Measurements from ENCODE around the gene MRPS14. TPM values are rescaled to one million over a fixed set of nuclear protein-coding genes. Genes with fewer than 3 reads are reported as not detected.

The MRPS14 gene
- total RNA-seq, 1 experiment from 2014 or later, result 36.3 TPM

GRCh38 chr1:175043824-175044223 is 20.6 kb upstream of the MRPS14 start:
- no peaks in the 10 kb centered on the region for H3K9me3 Mint-ChIP-seq (ENCODE audit: unreplicated experiment)
- H3K4me3 Mint-ChIP-seq (ENCODE audit: unreplicated experiment), result no peak overlapping the region
- no peaks in the 10 kb centered on the region for H3K36me3 Mint-ChIP-seq (ENCODE audit: insufficient read depth, unreplicated experiment)
- intact Hi-C loops (cut with micrococcal nuclease), result no loop called here
- no peak overlapping the region for H3K27ac Mint-ChIP-seq (ENCODE audit: low read depth, unreplicated experiment)
- peaks cover 25% of the 10 kb centered on the region for H3K27me3 Mint-ChIP-seq (ENCODE audit: insufficient read depth, unreplicated experiment)
- DNase-seq (ENCODE audit: unreplicated experiment), result no peak
- no TSS peak for BruUV-seq (replicated peaks)
- H3K4me1 Mint-ChIP-seq (ENCODE audit: insufficient read depth, unreplicated experiment), result peaks cover 7% of the 10 kb centered on the region
- TF ChIP-seq, protein P1, sequence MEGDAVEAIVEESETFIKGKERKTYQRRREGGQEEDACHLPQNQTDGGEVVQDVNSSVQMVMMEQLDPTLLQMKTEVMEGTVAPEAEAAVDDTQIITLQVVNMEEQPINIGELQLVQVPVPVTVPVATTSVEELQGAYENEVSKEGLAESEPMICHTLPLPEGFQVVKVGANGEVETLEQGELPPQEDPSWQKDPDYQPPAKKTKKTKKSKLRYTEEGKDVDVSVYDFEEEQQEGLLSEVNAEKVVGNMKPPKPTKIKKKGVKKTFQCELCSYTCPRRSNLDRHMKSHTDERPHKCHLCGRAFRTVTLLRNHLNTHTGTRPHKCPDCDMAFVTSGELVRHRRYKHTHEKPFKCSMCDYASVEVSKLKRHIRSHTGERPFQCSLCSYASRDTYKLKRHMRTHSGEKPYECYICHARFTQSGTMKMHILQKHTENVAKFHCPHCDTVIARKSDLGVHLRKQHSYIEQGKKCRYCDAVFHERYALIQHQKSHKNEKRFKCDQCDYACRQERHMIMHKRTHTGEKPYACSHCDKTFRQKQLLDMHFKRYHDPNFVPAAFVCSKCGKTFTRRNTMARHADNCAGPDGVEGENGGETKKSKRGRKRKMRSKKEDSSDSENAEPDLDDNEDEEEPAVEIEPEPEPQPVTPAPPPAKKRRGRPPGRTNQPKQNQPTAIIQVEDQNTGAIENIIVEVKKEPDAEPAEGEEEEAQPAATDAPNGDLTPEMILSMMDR (IDR thresholded peaks at IDR 0.05; ENCODE audit: unreplicated experiment), result no peak
- ChIA-PET CTCF (no interaction called here), POLR2A (no interaction called here)

DNA sequence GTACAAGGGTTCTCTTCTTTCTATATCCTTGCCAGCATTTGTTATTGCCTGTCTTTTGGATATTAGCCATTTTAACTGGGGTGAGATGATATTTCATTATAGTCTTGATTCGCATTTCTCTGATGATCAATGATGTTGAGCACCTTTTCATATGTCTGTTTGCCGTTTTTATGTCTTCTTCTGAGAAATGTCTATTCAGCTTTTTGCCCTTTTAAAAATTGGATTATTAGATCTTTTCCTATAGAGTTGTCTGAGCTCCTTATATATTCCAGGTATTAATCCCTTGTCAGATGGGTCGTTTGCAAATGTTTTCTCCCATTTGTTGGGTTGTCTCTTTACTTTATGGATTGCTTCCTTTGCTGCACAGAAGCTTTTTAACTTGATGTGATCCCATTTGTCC is 19.4 kb upstream of the MRPS14 start:
- BruUV-seq (replicated peaks), result no TSS peak
- TF ChIP-seq, protein P1 (IDR thresholded peaks at IDR 0.05; ENCODE audit: unreplicated experiment), result no peak
- peaks cover 7% of the 10 kb centered on the region for H3K4me1 Mint-ChIP-seq (ENCODE audit: insufficient read depth, unreplicated experiment)
- intact Hi-C loops (cut with micrococcal nuclease), result no loop called here
- no peak for DNase-seq (ENCODE audit: unreplicated experiment)
- H3K36me3 Mint-ChIP-seq (ENCODE audit: insufficient read depth, unreplicated experiment), result no peaks in the 10 kb centered on the region
- no peak overlapping the region for H3K4me3 Mint-ChIP-seq (ENCODE audit: unreplicated experiment)
- ChIA-PET CTCF (interaction anchor here (0.6 to 5.6 kb wide), 6 partner anchors 13 to 1024 kb away, joined by 3 to 34 read pairs (median 4); no protein-coding TSS in a partner anchor), POLR2A (interaction anchor here (0.8 to 1.2 kb wide), 2 partner anchors 20 to 83 kb away, joined by 3 read pairs; partner anchors contain the start of gene MRPS14)
- H3K27me3 Mint-ChIP-seq (ENCODE audit: insufficient read depth, unreplicated experiment), result peaks cover 13% of the 10 kb centered on the region
- H3K27ac Mint-ChIP-seq (ENCODE audit: low read depth, unreplicated experiment), result no peak overlapping the region
- H3K9me3 Mint-ChIP-seq (ENCODE audit: unreplicated experiment), result no peaks in the 10 kb centered on the region

DNA sequence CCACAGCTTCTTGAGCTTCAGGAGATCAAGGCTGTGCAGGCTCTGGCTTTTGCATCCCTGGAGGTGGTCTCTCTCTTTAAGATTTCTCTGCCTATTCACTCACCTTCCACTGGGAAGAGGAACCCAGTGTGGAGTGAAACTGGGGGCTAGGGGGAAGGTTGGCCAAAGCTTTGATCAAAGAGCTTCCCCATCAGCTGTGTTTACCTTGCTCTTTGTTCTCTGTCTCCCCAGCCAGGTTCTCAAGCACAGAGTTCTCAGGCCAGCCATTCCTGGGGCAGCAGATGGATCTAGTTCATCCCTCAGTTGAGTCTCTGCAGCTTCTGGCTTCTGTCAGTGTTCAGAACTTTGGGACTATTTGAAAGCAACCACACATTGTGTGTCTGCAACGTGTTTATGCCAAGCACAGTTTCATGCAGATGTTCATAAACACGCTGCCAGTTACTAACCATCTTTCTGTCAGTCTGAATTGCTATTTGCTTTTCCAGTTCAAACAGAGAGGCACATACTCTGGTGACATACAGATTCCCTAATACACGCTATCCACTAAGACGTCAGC is 17.2 kb upstream of the MRPS14 start:
- no peak for DNase-seq (ENCODE audit: unreplicated experiment)
- CTCF ChIA-PET, result interaction anchor here (0.6 to 5.6 kb wide), 16 partner anchors 10 to 499 kb away, joined by 3 to 41 read pairs (median 3); no protein-coding TSS in a partner anchor
- Mint-ChIP-seq H3K27me3 (ENCODE audit: insufficient read depth, unreplicated experiment) (no peaks in the 10 kb centered on the region), H3K36me3 (ENCODE audit: insufficient read depth, unreplicated experiment) (no peaks in the 10 kb centered on the region), H3K4me1 (ENCODE audit: insufficient read depth, unreplicated experiment) (peaks cover 7% of the 10 kb centered on the region), H3K9me3 (ENCODE audit: unreplicated experiment) (no peaks in the 10 kb centered on the region), H3K27ac (ENCODE audit: low read depth, unreplicated experiment) (no peak overlapping the region), H3K4me3 (ENCODE audit: unreplicated experiment) (no peak overlapping the region)
- BruUV-seq (replicated peaks), result no TSS peak
- TF ChIP-seq, protein P1 (IDR thresholded peaks at IDR 0.05; ENCODE audit: unreplicated experiment), result no peak
- POLR2A ChIA-PET, result interaction anchor here (1.0 to 1.5 kb wide), 2 partner anchors 8 to 11 kb away, joined by 4 to 9 read pairs; no protein-coding TSS in a partner anchor
- intact Hi-C loops (cut with micrococcal nuclease), result no loop called here

DNA sequence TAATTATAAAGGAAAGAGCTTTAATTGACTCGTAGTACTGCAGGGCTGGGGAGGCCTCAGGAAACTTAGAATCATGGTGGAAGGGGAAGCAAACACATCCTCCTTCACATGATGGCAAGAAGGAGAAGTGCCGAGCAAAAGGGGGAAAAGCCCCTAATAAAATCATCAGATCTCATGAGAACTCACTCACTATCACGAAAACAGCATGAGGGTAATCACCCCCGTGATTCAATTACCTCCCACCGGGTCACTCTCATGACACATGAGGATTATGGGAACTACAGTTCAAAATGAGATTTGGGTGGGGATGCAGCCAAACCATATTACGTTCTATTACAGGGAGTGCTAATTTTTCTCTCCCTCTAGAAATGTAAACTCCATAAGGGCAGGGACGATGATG is 14.2 kb upstream of the MRPS14 start:
- intact Hi-C loops (cut with micrococcal nuclease), result no loop called here
- H3K4me3 Mint-ChIP-seq (ENCODE audit: unreplicated experiment), result no peak overlapping the region
- H3K9me3 Mint-ChIP-seq (ENCODE audit: unreplicated experiment), result no peaks in the 10 kb centered on the region
- DNase-seq (ENCODE audit: unreplicated experiment), result no peak
- BruUV-seq (replicated peaks), result no TSS peak
- TF ChIP-seq, protein P1 (IDR thresholded peaks at IDR 0.05; ENCODE audit: unreplicated experiment), result no peak
- no peaks in the 10 kb centered on the region for H3K36me3 Mint-ChIP-seq (ENCODE audit: insufficient read depth, unreplicated experiment)
- POLR2A ChIA-PET, result interaction anchor here (0.9 kb wide), 2 partner anchors 14 to 38 kb away, joined by 4 read pairs; partner anchors contain the start of gene MRPS14
- CTCF ChIA-PET, result interaction anchor here (0.6 to 5.6 kb wide), 4 partner anchors 8 to 1593 kb away, joined by 4 to 34 read pairs (median 8); no protein-coding TSS in a partner anchor
- H3K27me3 Mint-ChIP-seq (ENCODE audit: insufficient read depth, unreplicated experiment), result no peaks in the 10 kb centered on the region
- no peak overlapping the region for H3K27ac Mint-ChIP-seq (ENCODE audit: low read depth, unreplicated experiment)
- H3K4me1 Mint-ChIP-seq (ENCODE audit: insufficient read depth, unreplicated experiment), result peaks cover 12% of the 10 kb centered on the region
